Stomach (tissue), 4 donors: ENCODE data around the gene ZNF775.

Experiments
- POLR2A ChIP-seq, 4 donors: fragments of 450-650 bp; IDR thresholded peaks; one replicate each; pipeline ENCODE4 v1.6.1; 2016; ENCODE audit warnings: antibody characterized with exemption in 4 of 4, control low read depth in 2 of 4, mild to moderate bottlenecking in 1 of 4, moderate library complexity in 1 of 4
- TF ChIP-seq, protein P1 (sequence below), 7 experiments: fragments of 450-650 bp in 4 of 7; fragments of 200-600 bp in 3 of 7; sonication (generic) in 3 of 7; IDR thresholded peaks; one replicate each; pipeline ENCODE4 v1.5.1; 2016 to 2019; ENCODE audit warnings: antibody characterized with exemption in 7 of 7, control low read depth in 2 of 7, mild to moderate bottlenecking in 1 of 7

DNA sequence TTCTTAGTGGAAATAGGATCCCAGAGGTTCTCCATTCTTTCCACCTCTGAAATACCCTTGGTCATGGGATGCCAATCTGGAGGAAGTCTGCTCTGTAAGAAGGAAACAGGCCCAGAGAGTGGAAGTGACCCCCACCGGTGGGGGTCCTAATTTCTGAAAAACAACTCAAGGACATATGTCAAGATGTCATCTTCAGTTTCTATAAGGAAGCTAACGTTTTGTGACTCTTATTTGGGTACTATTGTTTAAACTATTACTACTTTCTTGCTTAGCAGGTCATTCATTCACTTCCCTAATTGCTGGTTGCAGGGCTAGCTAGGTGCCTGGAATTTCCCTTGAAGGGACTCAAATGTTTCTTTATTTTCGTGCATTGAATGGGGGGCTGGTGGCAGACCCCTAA is 1.9 kb upstream of the ZNF775 start:
- TF ChIP-seq, protein P1, sequence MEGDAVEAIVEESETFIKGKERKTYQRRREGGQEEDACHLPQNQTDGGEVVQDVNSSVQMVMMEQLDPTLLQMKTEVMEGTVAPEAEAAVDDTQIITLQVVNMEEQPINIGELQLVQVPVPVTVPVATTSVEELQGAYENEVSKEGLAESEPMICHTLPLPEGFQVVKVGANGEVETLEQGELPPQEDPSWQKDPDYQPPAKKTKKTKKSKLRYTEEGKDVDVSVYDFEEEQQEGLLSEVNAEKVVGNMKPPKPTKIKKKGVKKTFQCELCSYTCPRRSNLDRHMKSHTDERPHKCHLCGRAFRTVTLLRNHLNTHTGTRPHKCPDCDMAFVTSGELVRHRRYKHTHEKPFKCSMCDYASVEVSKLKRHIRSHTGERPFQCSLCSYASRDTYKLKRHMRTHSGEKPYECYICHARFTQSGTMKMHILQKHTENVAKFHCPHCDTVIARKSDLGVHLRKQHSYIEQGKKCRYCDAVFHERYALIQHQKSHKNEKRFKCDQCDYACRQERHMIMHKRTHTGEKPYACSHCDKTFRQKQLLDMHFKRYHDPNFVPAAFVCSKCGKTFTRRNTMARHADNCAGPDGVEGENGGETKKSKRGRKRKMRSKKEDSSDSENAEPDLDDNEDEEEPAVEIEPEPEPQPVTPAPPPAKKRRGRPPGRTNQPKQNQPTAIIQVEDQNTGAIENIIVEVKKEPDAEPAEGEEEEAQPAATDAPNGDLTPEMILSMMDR (IDR thresholded peaks at IDR 0.05) = no peak
- no peak for TF ChIP-seq POLR2A (IDR thresholded peaks at IDR 0.05)
